Left renal pelvis (tissue), 4 donors: ENCODE measurements around the gene TRMT44. TPM values are rescaled to one million over a fixed set of nuclear protein-coding genes. Genes with fewer than 3 reads are reported as not detected.
"Not testable (repeated sequence)": the region's sequence is repeated elsewhere in the genome, so short reads cannot be mapped to it uniquely, and the experiment has no call there.

Source experiments
- DNase-seq, 4 donors: peaks; one replicate each; pipeline ENCODE4 v3.0.0-alpha.2; 2013; ENCODE audit warnings: low read depth in 4 of 4, low spot score in 3 of 4
- polyA plus RNA-seq, 4 donors: library from polyadenylated mRNA; unstranded; fragments of 120-200 nt; gene quantifications; one replicate each; pipeline ENCODE4 v1.2.1, GENCODE V29; 2013; ENCODE audit not compliant: insufficient read length in 4 of 4

The TRMT44 gene
- polyA plus RNA-seq, 4 donors: 11.4 to 20.0 (median 14.1) TPM

GRCh38 chr4:8404791-8405515, 35.6 kb upstream of the TRMT44 start:
- DNase-seq: no peak

- DNase-seq: no peak
Measured at GRCh38 chr4:8405516-8405875, 35.1 kb upstream of the TRMT44 start.

GRCh38 chr4:8406887-8407286, 33.7 kb upstream of the TRMT44 start:
- not testable (repeated sequence) for DNase-seq

- DNase-seq: no peak
Measured at GRCh38 chr4:8407316-8407715, 33.3 kb upstream of the TRMT44 start.

- DNase-seq: no peak
Measured at GRCh38 chr4:8407756-8408155, 32.8 kb upstream of the TRMT44 start.

GRCh38 chr4:8409264-8410065, 31.1 kb upstream of the TRMT44 start:
- no peak for DNase-seq

- DNase-seq: no peak
Measured at GRCh38 chr4:8410066-8410625, 30.4 kb upstream of the TRMT44 start.

GRCh38 chr4:8410641-8411271, 29.8 kb upstream of the TRMT44 start:
- DNase-seq: no peak

GRCh38 chr4:8411351-8412180, 29.0 kb upstream of the TRMT44 start:
- DNase-seq: no peak

- no peak for DNase-seq
Measured at GRCh38 chr4:8412288-8412687, 28.3 kb upstream of the TRMT44 start.

GRCh38 chr4:8414377-8414776, 26.2 kb upstream of the TRMT44 start:
- no peak for DNase-seq

- no peak for DNase-seq
Measured at GRCh38 chr4:8417071-8417614, 23.4 kb upstream of the TRMT44 start.

- DNase-seq: no peak
Measured at GRCh38 chr4:8419222-8420041, 21.1 kb upstream of the TRMT44 start.

GRCh38 chr4:8420151-8420550, 20.4 kb upstream of the TRMT44 start:
- not testable (repeated sequence) for DNase-seq

- DNase-seq: no peak
Measured at GRCh38 chr4:8422327-8422726, 18.2 kb upstream of the TRMT44 start.

- DNase-seq: no peak
Measured at GRCh38 chr4:8422786-8423185, 17.8 kb upstream of the TRMT44 start.

GRCh38 chr4:8427262-8427661, 13.3 kb upstream of the TRMT44 start:
- no peak for DNase-seq

GRCh38 chr4:8427761-8428287, 12.8 kb upstream of the TRMT44 start:
- DNase-seq: no peak
